ENCODE data around the gene WWOX.

Gene WWOX

GRCh38 chr16:79021991-79022630, 922.7 kb downstream of the WWOX start:
- CTCF ChIA-PET: no interaction called here

GRCh38 chr16:79026117-79026516, 926.7 kb downstream of the WWOX start:
- no peak for TF ChIP-seq CTCF (IDR thresholded peaks at IDR 0.05; ENCODE audit: insufficient read depth, low read length, missing control alignments)
- H3K4me3 ChIP-seq (ENCODE audit: low read depth, low read length): no peak overlapping the region
- ChIA-PET CTCF (no interaction called here), POLR2A (no interaction called here)
- DNase-seq (ENCODE audit: low read depth, low spot score): no peak

More at GRCh38 chr16:79021991-79022630, 922.7 kb downstream of the WWOX start:
- no peak for TF ChIP-seq CTCF (IDR thresholded peaks at IDR 0.05; ENCODE audit: insufficient read depth, low read length, missing control alignments)
- no peak for DNase-seq (ENCODE audit: low read depth, low spot score)
- no peak overlapping the region for H3K4me3 ChIP-seq (ENCODE audit: low read depth, low read length)
- POLR2A ChIA-PET: no interaction called here

GRCh38 chr16:79036541-79036940, 937.1 kb downstream of the WWOX start:
- ChIA-PET POLR2A (no interaction called here), CTCF (no interaction called here)
- no peak for TF ChIP-seq CTCF (IDR thresholded peaks at IDR 0.05; ENCODE audit: insufficient read depth, low read length, missing control alignments)
- no peak for DNase-seq (ENCODE audit: low read depth, low spot score)
- H3K4me3 ChIP-seq (ENCODE audit: low read depth, low read length): no peak overlapping the region

- ChIA-PET CTCF (no interaction called here), POLR2A (no interaction called here)
- DNase-seq (ENCODE audit: low read depth, low spot score): no peak
- H3K4me3 ChIP-seq (ENCODE audit: low read depth, low read length): no peak overlapping the region
- no peak for TF ChIP-seq CTCF (IDR thresholded peaks at IDR 0.05; ENCODE audit: insufficient read depth, low read length, missing control alignments)
Observed at GRCh38 chr16:79037521-79038373, 938.3 kb downstream of the WWOX start.

- CTCF ChIA-PET: no interaction called here
Observed at GRCh38 chr16:79041206-79041605, 941.8 kb downstream of the WWOX start.

More at GRCh38 chr16:79041206-79041605, 941.8 kb downstream of the WWOX start:
- no peak for TF ChIP-seq CTCF (IDR thresholded peaks at IDR 0.05; ENCODE audit: insufficient read depth, low read length, missing control alignments)
- no peak overlapping the region for H3K4me3 ChIP-seq (ENCODE audit: low read depth, low read length)
- no peak for DNase-seq (ENCODE audit: low read depth, low spot score)
- POLR2A ChIA-PET: no interaction called here

Data from AG04449 (cell line).